ENCODE data around the gene ZNF385C. TPM values are rescaled to one million over a fixed set of nuclear protein-coding genes. Genes with fewer than 3 reads are reported as not detected.

ZNF385C gene
- total RNA-seq, 1 experiment from 2014 or later = 1.1 TPM

DNA sequence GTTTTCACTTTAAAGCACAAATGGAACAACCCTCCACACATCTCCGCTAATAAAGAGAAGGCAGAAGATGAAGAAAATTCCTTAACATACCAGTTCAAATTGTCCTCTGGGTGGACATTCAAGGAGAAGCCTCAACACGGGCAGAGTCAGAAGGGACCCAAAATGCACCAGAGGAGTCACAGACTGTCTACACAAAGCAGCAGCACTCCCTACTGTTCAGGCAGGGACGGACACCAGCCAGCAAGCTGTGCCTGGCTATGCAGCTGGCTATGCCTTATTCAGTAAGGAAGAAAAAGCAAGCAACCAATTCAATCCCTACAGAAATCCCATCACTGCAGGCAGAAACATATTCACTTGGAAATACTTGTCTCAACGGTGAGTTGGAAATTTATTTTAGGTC lies 89.1 kb downstream of the ZNF385C start:
- ATAC-seq = peak; percentile 84
- no peak overlapping the region for H3K9ac ChIP-seq (ENCODE audit: low read length)
- TF ChIP-seq, protein P1, sequence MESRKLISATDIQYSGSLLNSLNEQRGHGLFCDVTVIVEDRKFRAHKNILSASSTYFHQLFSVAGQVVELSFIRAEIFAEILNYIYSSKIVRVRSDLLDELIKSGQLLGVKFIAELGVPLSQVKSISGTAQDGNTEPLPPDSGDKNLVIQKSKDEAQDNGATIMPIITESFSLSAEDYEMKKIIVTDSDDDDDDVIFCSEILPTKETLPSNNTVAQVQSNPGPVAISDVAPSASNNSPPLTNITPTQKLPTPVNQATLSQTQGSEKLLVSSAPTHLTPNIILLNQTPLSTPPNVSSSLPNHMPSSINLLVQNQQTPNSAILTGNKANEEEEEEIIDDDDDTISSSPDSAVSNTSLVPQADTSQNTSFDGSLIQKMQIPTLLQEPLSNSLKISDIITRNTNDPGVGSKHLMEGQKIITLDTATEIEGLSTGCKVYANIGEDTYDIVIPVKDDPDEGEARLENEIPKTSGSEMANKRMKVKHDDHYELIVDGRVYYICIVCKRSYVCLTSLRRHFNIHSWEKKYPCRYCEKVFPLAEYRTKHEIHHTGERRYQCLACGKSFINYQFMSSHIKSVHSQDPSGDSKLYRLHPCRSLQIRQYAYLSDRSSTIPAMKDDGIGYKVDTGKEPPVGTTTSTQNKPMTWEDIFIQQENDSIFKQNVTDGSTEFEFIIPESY (IDR thresholded peaks at IDR 0.05; ENCODE audit: extremely low read depth, insufficient replicate concordance, low read length) = no peak
- TF ChIP-seq, protein P2, sequence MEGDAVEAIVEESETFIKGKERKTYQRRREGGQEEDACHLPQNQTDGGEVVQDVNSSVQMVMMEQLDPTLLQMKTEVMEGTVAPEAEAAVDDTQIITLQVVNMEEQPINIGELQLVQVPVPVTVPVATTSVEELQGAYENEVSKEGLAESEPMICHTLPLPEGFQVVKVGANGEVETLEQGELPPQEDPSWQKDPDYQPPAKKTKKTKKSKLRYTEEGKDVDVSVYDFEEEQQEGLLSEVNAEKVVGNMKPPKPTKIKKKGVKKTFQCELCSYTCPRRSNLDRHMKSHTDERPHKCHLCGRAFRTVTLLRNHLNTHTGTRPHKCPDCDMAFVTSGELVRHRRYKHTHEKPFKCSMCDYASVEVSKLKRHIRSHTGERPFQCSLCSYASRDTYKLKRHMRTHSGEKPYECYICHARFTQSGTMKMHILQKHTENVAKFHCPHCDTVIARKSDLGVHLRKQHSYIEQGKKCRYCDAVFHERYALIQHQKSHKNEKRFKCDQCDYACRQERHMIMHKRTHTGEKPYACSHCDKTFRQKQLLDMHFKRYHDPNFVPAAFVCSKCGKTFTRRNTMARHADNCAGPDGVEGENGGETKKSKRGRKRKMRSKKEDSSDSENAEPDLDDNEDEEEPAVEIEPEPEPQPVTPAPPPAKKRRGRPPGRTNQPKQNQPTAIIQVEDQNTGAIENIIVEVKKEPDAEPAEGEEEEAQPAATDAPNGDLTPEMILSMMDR (IDR thresholded peaks at IDR 0.05 in 2 of 3, conservative IDR thresholded peaks at IDR 0.05 in 1 of 3; ENCODE audit: borderline replicate concordance in 1 of 3, insufficient read depth in 1 of 3, low read depth in 2 of 3, low read length in 2 of 3) = peak in 2 of 3 experiments; percentile 15 to 36; a peak in 3 of 6 replicates
- TF ChIP-seq RAD21 (IDR thresholded peaks at IDR 0.05; ENCODE audit: low read depth) = peak; percentile 46
- ChIA-PET RAD21 (ENCODE audit: low non-redundant PET in 1 of 2, low total read pairs in 2 of 2, uncharacterized antibody in 2 of 2, unreplicated experiment in 2 of 2) (no interaction called here), POLR2A (interaction anchor here (0.9 to 1.1 kb wide), 2 partner anchors 17 to 43 kb away, joined by 3 read pairs; partner anchors contain the start of gene CNP), CTCF (no interaction called here)
- no peaks in the 10 kb centered on the region for H3K36me3 ChIP-seq (ENCODE audit: control insufficient read depth in 1 of 2, insufficient read depth in 2 of 2, low read length in 2 of 2)
- no peak for DNase-seq (ENCODE audit: low read depth, low spot score)
- no peak overlapping the region for H3K4me2 ChIP-seq (ENCODE audit: low read length)
- peaks cover 12% of the 10 kb centered on the region; the same call in 1 of the 2 replicates for H4K20me1 ChIP-seq (ENCODE audit: insufficient read depth)
- H3K9me2 ChIP-seq (ENCODE audit: insufficient read depth) = no peaks in the 10 kb centered on the region
- no peaks in the 10 kb centered on the region for H3K27me3 ChIP-seq (ENCODE audit: insufficient read depth, low read length)
- H3K27ac ChIP-seq (ENCODE audit: low read depth, low read length) = no peak overlapping the region
- peaks cover 2 to 18% of the 10 kb centered on the region in 2 experiments; a peak in 2 of 4 replicates for H3K4me1 ChIP-seq (ENCODE audit: control insufficient read depth in 1 of 2, insufficient read depth in 2 of 2, low read length in 2 of 2)
- BruUV-seq (replicated peaks) = no TSS peak
- H2AFZ ChIP-seq (ENCODE audit: low read depth, low read length, poor library complexity, severe bottlenecking) = no peak overlapping the region
- no peaks in the 10 kb centered on the region for H3K9me3 ChIP-seq (ENCODE audit: control insufficient read depth in 1 of 2, insufficient read depth in 1 of 2, low read depth in 1 of 2, low read length in 2 of 2)
- intact Hi-C loops (cut with micrococcal nuclease) = no loop called here
- H3K79me2 ChIP-seq (ENCODE audit: insufficient read depth, low read length) = peaks cover 99% of the 10 kb centered on the region
- no peak overlapping the region for H3K4me3 ChIP-seq (replicated peaks in 1 of 2; ENCODE audit: low read depth in 1 of 2, low read length in 2 of 2)
